IMR-90 (cell line): ENCODE results near the gene CEP70. TPM values are rescaled to one million over a fixed set of nuclear protein-coding genes. Genes with fewer than 3 reads are reported as not detected.

ENCODE experiments used
- ATAC-seq: fragments of 200-7000 bp; cut with Tn5 transposase; 2 replicates; pipeline ENCODE4 v1.9.1; 2020; ENCODE audit warnings: low read depth, mild to moderate bottlenecking, moderate library complexity
- BruUV-seq: library from RNA; stranded (reverse); fragments of 400-500 nt; replicated peaks from 2 replicates; lab custom pipeline; 2021; lab: Mats Ljungman, UMichigan
- CTCF ChIA-PET: fragments of 300-600 bp; formaldehyde crosslinking; extraction: SDS; loops from one replicate; lab custom pipeline; 2021; ENCODE audit warnings: antibody characterized with exemption; lab: Yijun Ruan, JAX
- POLR2A ChIA-PET: fragments of 300-600 bp; sonication (Branson Sonifier 250); formaldehyde crosslinking; loops from one replicate; lab custom pipeline; 2022; ENCODE audit warnings: antibody characterized with exemption; ENCODE audit not compliant: unreplicated experiment; lab: Charles Lee
- DNase-seq: peaks from one replicate; pipeline ENCODE4 v3.0.0; 2013
- H2AFZ ChIP-seq: replicated peaks from 2 replicates; pipeline ENCODE3; 2013; ENCODE audit warnings: low read length, mild to moderate bottlenecking; ENCODE audit not compliant: poor library complexity
- H2AK5ac ChIP-seq: 2 replicates; pipeline ENCODE4 v1.6.1; 2013; ENCODE audit warnings: low read depth, low read length, inconsistent platforms
- H2AK9ac ChIP-seq: replicated peaks from 2 replicates; pipeline ENCODE3; 2013; ENCODE audit warnings: mild to moderate bottlenecking, low read depth, low read length, moderate library complexity; ENCODE audit not compliant: poor library complexity
- H2BK120ac ChIP-seq: 2 replicates; pipeline ENCODE4 v1.6.1; 2013; ENCODE audit warnings: low read depth, low read length, inconsistent platforms
- H2BK15ac ChIP-seq: 3 replicates; pipeline ENCODE4 v1.6.1; 2013; ENCODE audit warnings: low read depth, low read length, inconsistent platforms
- H2BK20ac ChIP-seq: 2 replicates; pipeline ENCODE4 v1.6.1; 2013; ENCODE audit warnings: low read depth, mild to moderate bottlenecking, inconsistent platforms, low read length, moderate library complexity
- H2BK5ac ChIP-seq: 2 replicates; pipeline ENCODE4 v1.6.1; 2013; ENCODE audit warnings: mild to moderate bottlenecking, low read depth, low read length, inconsistent platforms; ENCODE audit not compliant: poor library complexity, severe bottlenecking
- H3K14ac ChIP-seq: replicated peaks from 2 replicates; pipeline ENCODE4 v1.6.1; 2013; ENCODE audit warnings: low read depth, low read length, inconsistent platforms
- H3K18ac ChIP-seq: 2 replicates; pipeline ENCODE4 v1.6.1; 2013; ENCODE audit warnings: low read depth, low read length, control low read depth
- H3K23ac ChIP-seq: 2 replicates; pipeline ENCODE4 v1.6.1; 2013; ENCODE audit warnings: low read depth, low read length, inconsistent platforms
- H3K27ac ChIP-seq: 2 replicates; pipeline ENCODE4 v1.5.1; 2013; ENCODE audit warnings: mild to moderate bottlenecking, control low read depth, low read length; ENCODE audit not compliant: insufficient read depth
- H3K27me3 ChIP-seq: 2 replicates; pipeline ENCODE4 v1.6.1; 2013; ENCODE audit warnings: low read length; ENCODE audit not compliant: control insufficient read depth, insufficient read depth
- H3K36me3 ChIP-seq: 2 replicates; pipeline ENCODE4 v1.6.1; 2013; ENCODE audit warnings: low read length, mixed read lengths; ENCODE audit not compliant: control insufficient read depth, insufficient read depth
- H3K4ac ChIP-seq: 2 replicates; pipeline ENCODE4 v1.6.1; 2013; ENCODE audit warnings: low read depth, low read length, inconsistent platforms
- H3K4me1 ChIP-seq: 2 replicates; pipeline ENCODE4 v1.6.1; 2013; ENCODE audit warnings: low read length, mixed read lengths; ENCODE audit not compliant: control insufficient read depth, insufficient read depth
- H3K4me2 ChIP-seq: 2 replicates; pipeline ENCODE4 v1.6.1; 2013; ENCODE audit warnings: low read depth, mild to moderate bottlenecking, control low read depth, low read length, moderate library complexity
- H3K4me3 ChIP-seq: 2 replicates; pipeline ENCODE4 v1.5.1; 2013; ENCODE audit warnings: low read depth, mild to moderate bottlenecking, control low read depth, low read length, moderate library complexity; ENCODE audit not compliant: insufficient read depth
- H3K56ac ChIP-seq: 2 replicates; pipeline ENCODE4 v1.6.1; 2013; ENCODE audit warnings: low read length, inconsistent platforms; ENCODE audit not compliant: insufficient read depth; ENCODE audit errors: extremely low read depth
- H3K79me1 ChIP-seq, 2 experiments: 2 replicates each; pipeline ENCODE4 v1.6.1; 2013; ENCODE audit warnings: low read length in 2 of 2, inconsistent platforms in 1 of 2, low read depth in 1 of 2
- H3K9ac ChIP-seq: 2 replicates; pipeline ENCODE4 v1.6.1; 2013; ENCODE audit warnings: low read depth, low read length, control low read depth
- H3K9me1 ChIP-seq: 2 replicates; pipeline ENCODE4 v1.6.1; 2013; ENCODE audit warnings: low read length, inconsistent platforms; ENCODE audit not compliant: insufficient read depth
- H3K9me3 ChIP-seq: 2 replicates; pipeline ENCODE4 v1.6.1; 2013; ENCODE audit warnings: low read length; ENCODE audit not compliant: control insufficient read depth, insufficient read depth
- H4K20me1 ChIP-seq: 2 replicates; pipeline ENCODE4 v1.6.1; 2013; ENCODE audit warnings: low read length, inconsistent platforms; ENCODE audit not compliant: insufficient read depth
- H4K5ac ChIP-seq: 2 replicates; pipeline ENCODE4 v1.6.1; 2013; ENCODE audit warnings: mild to moderate bottlenecking, low read depth, low read length, control low read depth
- H4K8ac ChIP-seq, 2 experiments: 2 replicates each; pipeline ENCODE4 v1.6.1; 2013; ENCODE audit warnings: low read depth in 2 of 2, low read length in 2 of 2, control low read depth in 1 of 2, inconsistent platforms in 1 of 2
- H4K91ac ChIP-seq: 2 replicates; pipeline ENCODE4 v1.6.1; 2013; ENCODE audit warnings: low read depth, low read length, inconsistent platforms; ENCODE audit not compliant: insufficient read depth
- CEBPB ChIP-seq: IDR thresholded peaks from 2 replicates; pipeline ENCODE4 v1.6.1; 2012; ENCODE audit warnings: low read depth, low read length, improper control_type of control experiment
- CHD1 ChIP-seq: IDR thresholded peaks from 2 replicates; pipeline ENCODE4 v1.6.1; 2012; ENCODE audit warnings: low read depth, low read length, improper control_type of control experiment
- FOS ChIP-seq: fragments of 150-350 bp; IDR thresholded peaks from 2 replicates; pipeline ENCODE4 v1.6.1; 2016; ENCODE audit warnings: low read depth, low read length
- MAFK ChIP-seq: IDR thresholded peaks from 2 replicates; pipeline ENCODE4 v1.6.1; 2012; ENCODE audit warnings: low read depth, low read length, improper control_type of control experiment
- MAZ ChIP-seq: IDR thresholded peaks from 2 replicates; pipeline ENCODE4 v1.6.1; 2012; ENCODE audit warnings: low read depth, mild to moderate bottlenecking, low read length, improper control_type of control experiment, moderate library complexity, borderline replicate concordance
- POLR2A ChIP-seq: IDR thresholded peaks from 2 replicates; pipeline ENCODE4 v1.6.1; 2012; ENCODE audit warnings: mild to moderate bottlenecking, low read depth, low read length
- RAD21 ChIP-seq: IDR thresholded peaks from 2 replicates; pipeline ENCODE4 v1.6.1; 2012; ENCODE audit warnings: low read length, improper control_type of control experiment
- RCOR1 ChIP-seq: IDR thresholded peaks from 2 replicates; pipeline ENCODE4 v1.6.1; 2012; ENCODE audit warnings: mild to moderate bottlenecking, low read length, improper control_type of control experiment; ENCODE audit not compliant: insufficient replicate concordance
- RFX5 ChIP-seq: IDR thresholded peaks from 2 replicates; pipeline ENCODE4 v1.8.0; 2012; ENCODE audit warnings: low read depth, mild to moderate bottlenecking, low read length, moderate library complexity
- SMC3 ChIP-seq: fragments of 150-350 bp; IDR thresholded peaks from 2 replicates; pipeline ENCODE4 v1.6.1; 2016; ENCODE audit warnings: low read depth, mild to moderate bottlenecking, antibody characterized with exemption, low read length, moderate library complexity
- WGBS, 2 experiments: methylation state at CpG; one replicate each; pipeline versions ENCODE4 v1.1.5 to v1.1.7; 2013; ENCODE audit warnings: missing lambda C conversion rate in 2 of 2; ENCODE audit not compliant: insufficient read length in 1 of 2; ENCODE audit errors: extremely low coverage in 2 of 2; 5-methylcytosine and 5-hydroxymethylcytosine counted together
- dilution Hi-C: fragments of 300-500 bp; cut with HindIII; formaldehyde crosslinking; loops from one replicate; pipeline ENCODE4 v1.14.3; 2018; ENCODE audit warnings: low sequenced_read_pairs; ENCODE audit not compliant: unreplicated experiment
- in situ Hi-C: fragments of 300-500 bp; cut with MboI; formaldehyde crosslinking; loops from 3 replicates; pipeline ENCODE4 v1.14.3; 2019; ENCODE audit warnings: low sequenced_read_pairs, inconsistent platforms, mixed read lengths
- intact Hi-C: fragments of 100-400 bp; cut with micrococcal nuclease; formaldehyde crosslinking; loops from 2 replicates; pipeline ENCODE4 v1.10.0; 2022
- polyA plus RNA-seq, 3 experiments: library from polyadenylated mRNA; depleted of rRNA; stranded (reverse); fragments of >200 nt; gene quantifications; 2 replicates each; pipeline ENCODE4 v1.2.3, GENCODE V29; 2012; ENCODE audit warnings: low replicate concordance in 1 of 3
- total RNA-seq: library from RNA; depleted of rRNA; stranded (reverse); fragments of >200 nt; gene quantifications from 2 replicates; pipeline ENCODE4 v1.2.3, GENCODE V29; 2012
- TF ChIP-seq, protein P1 (sequence below): fragments of 150-350 bp; IDR thresholded peaks from 2 replicates; pipeline ENCODE4 v1.6.1; 2017; ENCODE audit warnings: mild to moderate bottlenecking, antibody characterized with exemption, low read length, low read depth
- TF ChIP-seq, protein P2 (sequence below): fragments of 150-350 bp; IDR thresholded peaks from 2 replicates; pipeline ENCODE4 v1.6.1; 2016; ENCODE audit warnings: low read depth, mild to moderate bottlenecking, low read length, moderate library complexity, borderline replicate concordance

CEP70 gene
- total and polyA plus RNA-seq, 2 of the 4 experiments (the other 2 are of a cell fraction), result 4.6 to 11.1 TPM

DNA sequence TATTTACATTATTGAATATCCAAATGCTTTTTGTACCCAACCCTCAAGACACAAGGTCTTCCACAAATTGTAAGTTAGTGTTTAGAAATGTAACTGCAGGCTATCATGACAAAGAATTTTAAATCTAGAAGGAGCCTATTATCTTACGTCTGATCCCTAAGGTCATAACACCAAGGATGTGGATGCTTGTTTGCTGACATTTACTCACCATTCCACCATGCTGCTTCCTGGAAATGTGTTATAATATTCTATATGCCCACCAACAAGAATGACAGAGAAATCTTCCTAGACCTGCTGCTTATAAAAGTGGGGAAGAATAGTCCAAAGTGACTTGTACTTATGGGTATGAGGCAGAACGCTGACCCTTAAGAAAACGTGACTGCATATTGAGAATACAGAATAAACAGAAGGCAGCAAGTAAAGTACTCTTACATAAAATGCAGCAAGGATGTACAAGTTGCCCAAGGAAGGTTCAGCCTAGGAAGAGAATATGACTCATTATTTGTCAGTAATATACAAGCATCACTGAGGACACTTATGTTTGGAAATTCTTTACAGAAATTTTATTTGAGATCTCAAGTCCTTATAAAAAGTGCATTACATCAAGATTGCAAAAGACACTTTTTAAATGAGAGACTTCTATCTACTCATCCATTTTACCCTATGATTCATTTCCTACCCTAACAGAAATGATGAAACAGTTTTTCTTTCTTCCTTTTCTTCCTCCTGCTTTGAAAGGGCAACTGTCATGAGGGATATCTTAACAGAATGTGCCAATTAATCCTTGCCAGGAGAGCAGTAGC lies 100.1 kb downstream of the CEP70 start (continued):
- TF ChIP-seq, protein P1, sequence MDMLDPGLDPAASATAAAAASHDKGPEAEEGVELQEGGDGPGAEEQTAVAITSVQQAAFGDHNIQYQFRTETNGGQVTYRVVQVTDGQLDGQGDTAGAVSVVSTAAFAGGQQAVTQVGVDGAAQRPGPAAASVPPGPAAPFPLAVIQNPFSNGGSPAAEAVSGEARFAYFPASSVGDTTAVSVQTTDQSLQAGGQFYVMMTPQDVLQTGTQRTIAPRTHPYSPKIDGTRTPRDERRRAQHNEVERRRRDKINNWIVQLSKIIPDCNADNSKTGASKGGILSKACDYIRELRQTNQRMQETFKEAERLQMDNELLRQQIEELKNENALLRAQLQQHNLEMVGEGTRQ, result no peak

- H3K23ac ChIP-seq, result no peak overlapping the region
- in situ Hi-C loops, result loop anchor here (10.0 kb wide), 1 partner anchor 432 kb away; no protein-coding TSS in a partner anchor
- DNase-seq, result no peak
Observed at GRCh38 chr3:138492980-138493675, 100.9 kb downstream of the CEP70 start.

More at GRCh38 chr3:138492980-138493675, 100.9 kb downstream of the CEP70 start:
- intact Hi-C loops, result no loop called here
- Histone ChIP-seq H2BK20ac (peak overlapping the region; percentile 25; the same call in 1 of the 2 replicates), H3K9me1 (peaks cover 7% of the 10 kb centered on the region; the same call in 1 of the 2 replicates), H3K27ac (no peak overlapping the region), H3K56ac (no peak overlapping the region), H3K4me1 (no peaks in the 10 kb centered on the region), H3K9me3 (no peaks in the 10 kb centered on the region), H3K4me3 (no peak overlapping the region), H3K9ac (no peak overlapping the region), H2BK120ac (no peak overlapping the region), H4K91ac (no peak overlapping the region), H3K14ac (no peak overlapping the region), H3K18ac (no peak overlapping the region), H2AFZ (no peak overlapping the region), H3K4me2 (no peak overlapping the region), H3K27me3 (no peaks in the 10 kb centered on the region), H2AK5ac (peak overlapping the region; percentile 5; the same call in 1 of the 2 replicates), H3K79me1 (no peaks in the 10 kb centered on the region), H3K36me3 (no peaks in the 10 kb centered on the region), H2BK5ac (no peak overlapping the region), H2AK9ac (no peak overlapping the region), H4K5ac (no peak overlapping the region), H4K8ac (no peak overlapping the region), H3K4ac (peak overlapping the region; percentile 19), H4K20me1 (no peaks in the 10 kb centered on the region; the same call in 1 of the 2 replicates), H2BK15ac (peak overlapping the region; percentile 28; the same call in 1 of the 3 replicates)
- TF ChIP-seq CHD1 (no peak), POLR2A (no peak), MAZ (no peak), CEBPB (no peak), RCOR1 (no peak), SMC3 (no peak), MAFK (no peak), FOS (no peak), RFX5 (no peak), RAD21 (no peak)
- TF ChIP-seq, protein P1, result no peak
- TF ChIP-seq, protein P2, sequence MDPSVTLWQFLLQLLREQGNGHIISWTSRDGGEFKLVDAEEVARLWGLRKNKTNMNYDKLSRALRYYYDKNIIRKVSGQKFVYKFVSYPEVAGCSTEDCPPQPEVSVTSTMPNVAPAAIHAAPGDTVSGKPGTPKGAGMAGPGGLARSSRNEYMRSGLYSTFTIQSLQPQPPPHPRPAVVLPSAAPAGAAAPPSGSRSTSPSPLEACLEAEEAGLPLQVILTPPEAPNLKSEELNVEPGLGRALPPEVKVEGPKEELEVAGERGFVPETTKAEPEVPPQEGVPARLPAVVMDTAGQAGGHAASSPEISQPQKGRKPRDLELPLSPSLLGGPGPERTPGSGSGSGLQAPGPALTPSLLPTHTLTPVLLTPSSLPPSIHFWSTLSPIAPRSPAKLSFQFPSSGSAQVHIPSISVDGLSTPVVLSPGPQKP, result no peak
- CTCF ChIA-PET, result no interaction called here
- dilution Hi-C loops, result no loop called here
- no peak for ATAC-seq
- no CpG with 5 or more reads among the region's 4 CpGs for WGBS, 2 experiments
- POLR2A ChIA-PET, result no interaction called here
- no TSS peak for BruUV-seq
